GM12892 (cell line): ENCODE results near the gene SBK2.

ENCODE experiments used
- DNase-seq: peaks from one replicate; pipeline ENCODE4 v3.0.0; 2011; ENCODE audit not compliant: insufficient read length
- FAIRE-seq: peaks from 2 replicates; lab custom pipeline; 2011; peaks lifted over from hg19 to GRCh38; lab: Jason Lieb, UNC
- POLR2A ChIP-seq: IDR thresholded peaks from 2 replicates; pipeline ENCODE4 v1.6.1; 2011; ENCODE audit warnings: low read depth, low read length, control low read depth
- POLR2AphosphoS5 ChIP-seq: IDR thresholded peaks from 2 replicates; pipeline ENCODE4 v1.6.1; 2011; ENCODE audit warnings: low read depth, low read length, control low read depth
- TAF1 ChIP-seq: IDR thresholded peaks from 2 replicates; pipeline ENCODE4 v1.6.1; 2011; ENCODE audit warnings: low read depth, mild to moderate bottlenecking, control low read depth, low read length, borderline replicate concordance

SBK2 gene

DNA sequence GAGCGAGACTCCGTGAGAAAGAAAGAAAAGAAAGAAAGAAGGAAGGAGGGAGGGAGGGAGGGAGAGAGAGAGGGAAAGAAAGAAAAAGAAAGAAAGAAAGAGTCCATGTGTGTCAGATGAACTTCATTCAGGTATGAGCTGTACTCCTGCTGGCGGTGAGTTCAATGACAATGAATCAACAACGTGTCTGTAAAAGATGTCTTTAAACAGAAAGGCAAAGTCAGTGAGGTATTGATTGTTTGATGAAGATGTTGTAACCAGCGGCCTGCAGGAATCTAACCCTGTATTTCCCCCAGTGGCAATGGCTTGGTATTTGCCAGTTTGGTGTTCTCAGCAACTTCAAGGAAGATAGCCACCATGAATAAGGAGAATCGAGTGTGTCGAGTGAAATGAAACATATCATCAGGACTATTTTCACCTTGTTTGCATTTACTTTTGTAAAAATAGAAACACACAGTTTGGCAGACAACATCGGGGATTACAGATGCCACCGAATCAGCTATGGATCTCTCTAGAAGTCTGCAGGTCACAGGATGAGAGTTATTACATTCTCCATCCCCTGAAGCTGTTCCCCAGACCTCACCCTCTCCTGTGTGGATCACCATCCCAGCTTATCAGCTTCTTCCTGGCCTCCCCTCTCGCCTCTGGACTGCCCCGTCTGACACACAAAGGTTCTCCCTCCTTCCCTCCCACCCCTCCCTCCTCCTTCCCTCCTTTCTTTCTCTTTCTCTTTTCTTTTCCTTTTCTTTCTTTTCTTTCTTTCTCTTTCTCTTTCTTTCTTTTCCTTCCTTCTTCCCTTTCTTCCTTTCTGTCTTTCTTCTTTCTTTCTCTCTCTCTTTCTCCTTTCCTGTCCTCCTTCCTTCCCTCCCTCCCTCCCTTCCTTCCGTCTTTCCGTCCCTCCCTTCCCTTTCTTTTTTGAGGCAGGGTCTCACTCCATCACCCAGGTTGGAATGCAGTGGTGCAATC is 16.6 kb upstream of the SBK2 start:
- DNase-seq (no peak), FAIRE-seq (no peak)
- no peak for TF ChIP-seq TAF1

DNA sequence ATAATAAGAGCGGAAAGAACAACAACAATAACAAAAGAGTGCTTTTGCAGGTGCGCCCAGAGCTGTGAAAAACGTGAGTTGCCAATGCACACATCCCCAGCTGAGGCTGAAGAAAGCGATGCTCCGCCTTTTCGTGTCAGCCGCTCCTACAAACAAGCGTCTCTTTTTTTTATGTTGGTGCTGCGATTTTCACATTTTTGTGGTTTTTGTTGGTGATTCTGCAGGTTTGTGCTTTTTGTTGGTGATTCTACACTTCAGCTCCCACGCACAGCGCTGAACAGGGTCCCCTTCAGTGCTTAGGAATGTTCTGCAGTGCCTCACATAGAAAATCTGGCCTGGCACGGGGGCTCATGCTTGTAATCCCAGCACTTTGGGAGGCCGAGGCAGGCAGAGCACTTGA is 15.7 kb upstream of the SBK2 start:
- DNase-seq = no peak
- TF ChIP-seq POLR2AphosphoS5 (no peak), TAF1 (no peak), POLR2A (no peak)
- FAIRE-seq = no peak

DNA sequence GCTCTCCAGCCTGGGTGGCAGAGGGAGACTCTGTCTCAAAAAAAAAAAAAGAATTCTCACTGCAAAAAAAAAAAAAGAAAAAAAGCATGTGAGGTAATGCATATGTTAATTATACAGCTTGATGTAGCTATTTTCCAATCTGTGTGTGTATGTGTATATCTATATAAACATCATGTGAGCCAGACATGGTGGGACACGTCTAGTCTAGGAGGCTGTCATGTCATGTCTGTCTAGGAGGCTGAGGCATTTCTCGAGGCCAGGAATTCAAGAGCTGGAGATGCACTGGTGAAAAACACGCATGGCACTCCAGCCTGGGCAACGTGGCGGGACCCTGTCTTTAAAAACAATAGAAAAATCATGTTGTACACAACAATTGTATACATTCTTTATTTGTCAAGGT is 15.3 kb upstream of the SBK2 start:
- no peak for TF ChIP-seq POLR2AphosphoS5
- TF ChIP-seq TAF1 = no peak
- no peak for TF ChIP-seq POLR2A
- no peak for FAIRE-seq
- no peak for DNase-seq

DNA sequence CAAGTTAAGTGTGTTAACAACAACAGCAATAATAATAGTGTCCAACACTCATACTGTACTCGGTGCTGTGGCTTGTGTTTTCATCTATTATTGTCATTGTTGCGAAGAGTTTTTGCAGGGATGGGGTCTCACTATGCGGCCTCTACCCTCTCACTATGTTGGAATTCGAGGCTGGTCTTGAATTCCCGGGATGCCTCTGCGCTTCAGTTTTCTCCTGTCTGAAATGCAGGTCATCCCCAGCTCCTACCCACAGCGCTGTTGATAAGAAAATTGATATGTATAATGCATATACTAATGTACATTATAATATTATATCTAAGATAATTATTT is 13.4 kb upstream of the SBK2 start:
- no peak for DNase-seq
- no peak for FAIRE-seq
- TF ChIP-seq TAF1 = no peak
- TF ChIP-seq POLR2AphosphoS5 = no peak
- TF ChIP-seq POLR2A = no peak

DNA sequence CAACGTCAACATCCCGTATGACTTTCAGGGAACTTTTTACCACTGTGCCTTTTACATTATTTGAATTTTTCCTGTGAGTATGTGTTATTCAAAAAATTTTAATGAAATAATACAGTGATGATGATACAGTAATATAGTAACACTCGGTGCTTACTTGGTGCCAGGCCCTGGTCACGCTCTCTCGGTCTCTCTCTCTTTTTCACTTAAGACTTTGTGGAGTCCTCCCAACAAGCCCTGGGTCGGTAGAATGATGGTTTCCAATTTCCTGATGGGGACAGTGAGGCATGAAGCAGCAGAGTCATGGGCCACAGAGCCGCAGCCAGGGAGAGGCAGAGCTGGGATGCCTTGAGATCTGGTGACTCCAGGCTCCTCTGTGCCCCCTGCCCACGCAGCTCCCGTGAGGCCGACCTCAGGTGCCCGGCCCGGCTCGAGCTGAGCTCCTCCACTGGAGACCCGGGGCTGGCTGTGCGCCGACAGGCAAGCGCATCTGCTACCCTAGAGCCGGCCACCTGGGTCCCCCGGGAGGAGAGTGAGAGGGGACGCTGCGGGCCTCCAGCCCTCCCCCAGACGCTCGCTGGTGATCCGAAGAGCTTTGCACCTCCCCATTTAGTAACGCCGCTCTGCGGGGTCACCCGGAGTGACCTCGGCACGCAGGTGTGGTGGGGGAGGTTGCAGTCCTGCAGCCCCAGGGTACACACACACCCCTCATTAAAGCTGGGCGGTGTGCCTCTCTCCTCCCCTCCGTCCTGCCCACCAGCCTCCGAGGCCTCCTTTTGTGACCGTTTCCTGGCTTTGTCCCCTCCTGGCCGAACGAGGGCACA is 12.8 kb upstream of the SBK2 start:
- TF ChIP-seq TAF1 (no peak), POLR2AphosphoS5 (no peak), POLR2A (no peak)
- DNase-seq (no peak), FAIRE-seq (no peak)

DNA sequence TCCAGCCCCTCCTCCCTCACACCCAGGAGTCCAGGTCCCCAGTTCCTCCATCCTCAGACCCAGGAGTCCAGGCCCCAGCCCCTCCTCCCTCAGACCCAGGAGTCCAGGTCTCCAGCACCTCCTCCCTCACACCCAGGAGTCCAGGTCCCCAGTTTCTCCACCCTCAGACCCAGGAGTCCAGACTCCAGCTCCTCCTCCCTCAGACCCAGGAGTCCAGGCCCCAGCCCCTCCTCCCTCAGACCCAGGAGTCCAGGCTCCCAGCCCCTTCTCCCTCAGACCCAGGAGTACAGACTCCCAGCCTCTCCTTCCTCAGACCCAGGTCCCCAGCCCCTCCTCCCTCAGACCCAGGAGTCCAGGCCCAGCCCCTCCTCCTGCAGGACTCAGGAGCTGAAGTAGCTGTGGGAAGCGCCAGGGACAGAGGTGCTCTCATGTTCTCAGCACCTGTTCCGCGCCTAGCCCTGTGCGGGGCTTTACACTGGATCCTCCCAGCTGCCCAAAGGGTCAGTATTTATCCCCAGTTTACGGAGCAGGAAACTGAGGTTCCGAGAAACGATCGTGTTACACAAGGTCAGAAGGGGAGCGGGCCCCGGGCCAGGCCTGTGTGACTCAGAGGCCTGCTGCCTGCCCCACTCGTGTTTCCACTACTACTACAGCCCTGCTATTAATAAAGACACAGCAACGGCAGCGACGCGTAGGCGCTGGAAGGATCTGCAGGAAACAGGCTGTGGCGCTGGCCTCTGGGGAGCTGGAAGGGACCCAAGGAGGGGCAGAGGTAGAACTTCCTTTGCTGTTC is 10.1 kb upstream of the SBK2 start:
- no peak for DNase-seq
- TF ChIP-seq POLR2A (no peak), TAF1 (no peak), POLR2AphosphoS5 (no peak)
- no peak for FAIRE-seq

DNA sequence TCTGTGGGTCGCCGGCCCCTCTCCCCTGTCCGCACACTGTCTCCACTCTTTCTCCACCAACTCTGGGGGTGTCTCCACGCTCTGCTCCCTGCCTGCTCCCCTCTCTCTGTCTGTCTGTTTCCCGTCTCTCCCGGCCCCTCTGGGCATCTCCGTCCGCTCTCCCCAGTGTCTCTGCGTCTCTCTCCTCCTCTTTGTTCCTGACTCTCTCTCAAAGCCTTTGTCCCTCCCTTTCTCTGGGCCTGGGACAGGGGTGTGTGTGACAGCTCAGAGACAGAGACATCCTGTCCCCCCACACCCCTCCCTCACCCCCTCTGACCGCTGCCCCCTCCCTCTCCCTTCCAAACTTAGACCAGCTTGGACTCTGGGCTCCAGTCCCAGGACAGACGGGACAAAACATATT is 9.1 kb upstream of the SBK2 start:
- no peak for TF ChIP-seq TAF1
- TF ChIP-seq POLR2AphosphoS5 = no peak
- TF ChIP-seq POLR2A = no peak
- DNase-seq (no peak), FAIRE-seq (no peak)

DNA sequence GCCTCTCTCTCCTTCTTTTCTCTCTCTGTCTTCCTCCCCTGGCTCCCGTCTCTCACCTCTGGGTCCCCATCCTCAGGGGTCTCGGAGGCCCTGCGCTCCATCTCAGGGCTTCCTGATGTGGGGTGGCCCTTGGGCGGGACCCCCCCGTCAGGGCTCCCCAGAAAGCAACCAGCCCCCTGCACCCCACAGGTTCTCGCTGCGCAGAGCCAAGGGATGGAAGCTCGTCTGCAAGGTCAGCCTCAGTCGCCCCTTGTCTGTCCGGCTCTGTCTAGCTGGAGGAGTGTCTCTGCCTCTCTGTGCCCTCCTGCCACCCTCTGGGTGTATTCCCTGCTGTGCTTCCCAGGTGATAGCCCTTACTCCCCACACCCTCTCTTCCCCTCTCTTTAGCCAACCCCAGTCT is 8.5 kb upstream of the SBK2 start, which contains the start of gene SBK3:
Gene SBK3 (minus strand): TSS at position 101 of the 400 bp plus-strand sequence. CDS start 0 bp downstream, at position 101.
- no peak for TF ChIP-seq POLR2A
- TF ChIP-seq TAF1 = no peak
- TF ChIP-seq POLR2AphosphoS5 = no peak
- FAIRE-seq = no peak
- no peak for DNase-seq

DNA sequence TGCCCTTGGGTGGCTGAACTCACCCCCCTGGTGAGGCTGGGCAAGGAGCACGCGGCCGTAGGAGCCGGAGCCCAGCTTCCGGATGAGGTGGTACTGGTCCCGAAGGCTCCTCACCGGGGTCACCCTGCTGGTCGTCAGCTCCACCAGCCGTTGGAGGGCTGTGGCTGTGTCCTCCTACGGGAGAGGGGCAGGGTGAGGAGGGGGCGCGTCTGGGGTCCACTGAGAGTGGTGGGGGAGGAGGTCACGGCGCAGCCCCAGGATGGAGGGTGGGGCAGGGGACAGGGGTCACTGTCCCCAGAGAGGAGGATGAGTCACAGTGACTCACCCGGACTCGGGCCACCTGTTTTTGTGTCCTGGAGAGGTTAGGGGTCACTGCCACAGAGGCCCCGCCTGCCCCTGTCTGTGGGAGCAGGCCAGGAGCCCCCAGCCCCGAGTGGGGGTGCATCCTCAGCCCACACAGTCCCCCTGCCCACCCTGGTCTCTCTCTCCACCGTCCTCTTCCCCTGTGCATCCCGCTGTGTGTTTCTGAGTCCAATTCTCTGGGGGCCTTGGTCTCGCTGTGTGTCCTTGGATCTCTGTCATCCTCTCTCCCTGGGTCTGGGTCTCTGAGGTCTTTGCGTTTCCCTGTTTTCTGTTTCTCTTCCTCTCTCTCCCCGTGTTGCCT is 8.0 kb upstream of the SBK2 start:
- TF ChIP-seq POLR2A = no peak
- no peak for TF ChIP-seq TAF1
- TF ChIP-seq POLR2AphosphoS5 = no peak
- FAIRE-seq (no peak), DNase-seq (no peak)

DNA sequence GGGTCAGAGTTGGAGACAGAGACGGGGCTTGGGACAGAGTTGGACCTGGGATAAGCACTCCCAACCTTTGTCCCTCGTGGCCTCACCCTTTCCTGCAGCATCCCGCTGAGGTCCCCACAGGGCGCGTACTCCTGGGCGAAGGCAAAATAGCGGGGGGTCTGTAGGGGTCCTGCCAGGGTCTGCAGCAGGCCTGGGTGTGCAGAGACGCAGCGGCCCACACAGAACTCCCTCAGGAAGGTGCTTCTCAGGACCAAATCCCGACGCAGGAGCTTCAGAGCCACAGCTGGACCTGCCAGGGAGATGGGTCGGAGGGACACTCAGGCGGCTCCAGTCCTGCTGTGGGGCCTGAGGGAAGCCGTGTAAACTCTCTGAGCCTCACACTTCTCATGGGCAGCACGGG is 7.1 kb upstream of the SBK2 start:
- FAIRE-seq (no peak), DNase-seq (no peak)
- TF ChIP-seq POLR2A (no peak), POLR2AphosphoS5 (no peak), TAF1 (no peak)

DNA sequence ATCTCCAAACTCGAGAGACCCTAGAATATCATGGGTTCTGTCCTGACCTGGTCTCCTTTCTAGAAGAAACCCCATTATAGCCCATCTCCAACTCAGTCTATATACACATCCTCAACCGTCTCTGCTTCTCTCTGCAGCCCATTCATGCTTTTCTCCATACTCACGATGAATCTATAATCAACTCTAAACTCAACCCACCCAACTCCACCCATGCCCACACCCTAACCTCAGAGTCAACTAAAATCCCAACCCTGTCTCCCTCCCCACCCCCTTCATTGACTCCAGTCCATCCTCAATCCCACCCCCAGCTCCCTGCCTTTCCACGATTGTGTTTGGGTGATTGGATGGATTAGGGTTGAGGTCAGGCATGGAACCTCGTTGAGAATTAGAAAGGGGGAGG is 6.6 kb upstream of the SBK2 start:
- FAIRE-seq (no peak), DNase-seq (no peak)
- TF ChIP-seq POLR2AphosphoS5 = no peak
- TF ChIP-seq POLR2A = no peak
- no peak for TF ChIP-seq TAF1
